HG02678 (cell line): ENCODE results near the gene KRTAP5-2.
"Not testable (repeated sequence)": the region's sequence is repeated elsewhere in the genome, so short reads cannot be mapped to it uniquely, and the experiment has no call there.

Source experiments
- ATAC-seq: cut with Tn5 transposase; IDR thresholded peaks from one replicate; pipeline ENCODE4 v1.9.1; 2021; ENCODE audit warnings: mild to moderate bottlenecking, moderate library complexity; ENCODE audit not compliant: unreplicated experiment

Gene KRTAP5-2

GRCh38 chr11:1592628-1593027 is 5.5 kb downstream of the KRTAP5-2 start:
- ATAC-seq: no peak

- ATAC-seq: no peak
Measured at GRCh38 chr11:1589996-1590395, 8.1 kb downstream of the KRTAP5-2 start.

GRCh38 chr11:1589191-1589963 is 8.7 kb downstream of the KRTAP5-2 start:
- not testable (repeated sequence) for ATAC-seq

- no peak for ATAC-seq
Measured at GRCh38 chr11:1586699-1587098, 11.4 kb downstream of the KRTAP5-2 start.

GRCh38 chr11:1584661-1585370 is 13.3 kb downstream of the KRTAP5-2 start, which contains the start of gene KRTAP5-1:
Gene KRTAP5-1 (minus strand): TSS chr11:1585283. CDS start chr11:1585249, 34 bp downstream.
- not testable (repeated sequence) for ATAC-seq

GRCh38 chr11:1582909-1583308 is 15.2 kb downstream of the KRTAP5-2 start:
- ATAC-seq: not testable (repeated sequence)

- no peak for ATAC-seq
Measured at GRCh38 chr11:1581976-1582375, 16.1 kb downstream of the KRTAP5-2 start.

- ATAC-seq: no peak
Measured at GRCh38 chr11:1576825-1577224, 21.3 kb downstream of the KRTAP5-2 start.

- ATAC-seq: not testable (repeated sequence)
Measured at GRCh38 chr11:1575756-1576155, 22.3 kb downstream of the KRTAP5-2 start.

GRCh38 chr11:1574933-1575242 is 23.2 kb downstream of the KRTAP5-2 start:
- no peak for ATAC-seq

GRCh38 chr11:1574238-1574932 is 23.7 kb downstream of the KRTAP5-2 start:
- no peak for ATAC-seq

- ATAC-seq: no peak
Measured at GRCh38 chr11:1573903-1574237, 24.2 kb downstream of the KRTAP5-2 start.

GRCh38 chr11:1573077-1573902 is 24.8 kb downstream of the KRTAP5-2 start:
- no peak for ATAC-seq

GRCh38 chr11:1572197-1573076 is 25.7 kb downstream of the KRTAP5-2 start, which contains the start of gene DUSP8:
Gene DUSP8 (minus strand): TSS chr11:1572271. CDS start chr11:1565826, 6,445 bp downstream.
- peak; percentile 59 for ATAC-seq

- peak; percentile 5 for ATAC-seq
Measured at GRCh38 chr11:1571760-1572196, 26.3 kb downstream of the KRTAP5-2 start.

- no peak for ATAC-seq
Measured at GRCh38 chr11:1570896-1571759, 27.0 kb downstream of the KRTAP5-2 start.

GRCh38 chr11:1570531-1570895 is 27.6 kb downstream of the KRTAP5-2 start:
- no peak for ATAC-seq

- no peak for ATAC-seq
Measured at GRCh38 chr11:1570001-1570453, 28.1 kb downstream of the KRTAP5-2 start.
